K562 (cell line): ENCODE measurements around the gene DCAF12. TPM values are rescaled to one million over a fixed set of nuclear protein-coding genes. Genes with fewer than 3 reads are reported as not detected.

Experiments
- DACH1 ChIP-seq: fragments of 450-650 bp; IDR thresholded peaks from 2 replicates; pipeline ENCODE4 v1.6.1; 2018; ENCODE audit not compliant: partially characterized antibody
- DPF2 ChIP-seq: fragments of 450-650 bp; IDR thresholded peaks from 2 replicates; pipeline ENCODE4 v1.6.1; 2016
- HNRNPLL ChIP-seq: fragments of 200-400 bp; formaldehyde crosslinking; IDR thresholded peaks from 2 replicates; pipeline ENCODE4 v1.6.1; 2017; ENCODE audit warnings: low read length, low read depth, mild to moderate bottlenecking; ENCODE audit not compliant: poor library complexity, severe bottlenecking
- JUND ChIP-seq, 2 experiments: IDR thresholded peaks; 2 replicates in 1 of 2; 3 replicates in 1 of 2; pipeline ENCODE4 v1.6.1; 2011; ENCODE audit warnings: borderline replicate concordance in 2 of 2, low read depth in 2 of 2, low read length in 2 of 2, improper control_type of control experiment in 1 of 2, missing biosample characterization in 1 of 2, missing genetic modification characterization in 1 of 2, missing genetic modification reagents in 1 of 2
- KAT8 ChIP-seq: fragments of 450-650 bp; IDR thresholded peaks from 2 replicates; pipeline ENCODE4 v1.6.1; 2016; ENCODE audit warnings: low read depth, mild to moderate bottlenecking
- KDM4B ChIP-seq, 2 experiments: fragments of 450-650 bp in 1 of 2; sonication (generic) in 1 of 2; IDR thresholded peaks; 2 replicates each; pipeline ENCODE4 v1.6.1; 2016 to 2017; ENCODE audit warnings: borderline replicate concordance in 2 of 2, antibody characterized with exemption in 1 of 2, low read depth in 1 of 2, mild to moderate bottlenecking in 1 of 2
- KLF1 ChIP-seq: fragments of 450-650 bp; IDR thresholded peaks from 2 replicates; pipeline ENCODE4 v1.6.1; 2016; ENCODE audit warnings: missing genetic modification characterization, missing compliant biosample characterization
- KLF16 ChIP-seq: IDR thresholded peaks from 2 replicates; pipeline ENCODE4 v1.6.1; 2016; ENCODE audit warnings: antibody characterized with exemption
- MAZ ChIP-seq, 2 experiments: fragments of 450-650 bp in 1 of 2; sonication (generic) in 1 of 2; formaldehyde crosslinking; IDR thresholded peaks in 1 of 2; conservative IDR thresholded peaks in 1 of 2; 2 replicates each; pipeline versions ENCODE4 v1.4.0 to v1.5.0; 2020; ENCODE audit warnings: mild to moderate bottlenecking in 1 of 2, missing genetic modification reagents in 1 of 2
- MTA1 ChIP-seq: fragments of 450-650 bp; IDR thresholded peaks from 2 replicates; pipeline ENCODE4 v1.6.1; 2017; ENCODE audit warnings: borderline replicate concordance
- PHF20 ChIP-seq: fragments of 450-650 bp; IDR thresholded peaks from 2 replicates; pipeline ENCODE4 v1.6.1; 2018; ENCODE audit not compliant: partially characterized antibody
- PML ChIP-seq: IDR thresholded peaks from 2 replicates; pipeline ENCODE4 v1.6.1; 2012; ENCODE audit warnings: low read length, inconsistent platforms
- POLR2A ChIP-seq: fragments of 450-650 bp; conservative IDR thresholded peaks from 2 replicates; pipeline ENCODE4 v1.6.1; 2016
- SMAD4 ChIP-seq: fragments of 250-450 bp; sonication (Bioruptor Pico); conservative IDR thresholded peaks from 2 replicates; pipeline ENCODE4 v1.8.0; 2021; ENCODE audit warnings: inconsistent platforms, mild to moderate bottlenecking, moderate library complexity
- TAF9B ChIP-seq: fragments of 450-650 bp; IDR thresholded peaks from 2 replicates; pipeline ENCODE4 v1.6.1; 2018; ENCODE audit warnings: mild to moderate bottlenecking; ENCODE audit not compliant: partially characterized antibody
- ZNF785 ChIP-seq: fragments of 250-450 bp; sonication (Bioruptor Pico); IDR thresholded peaks from 2 replicates; pipeline ENCODE4 v1.4.0; 2020; ENCODE audit warnings: mild to moderate bottlenecking
- polyA plus RNA-seq, 8 experiments: library from polyadenylated mRNA; depleted of rRNA in 4 of 8; stranded (reverse) in 5 of 8; unstranded in 3 of 8; fragments of >200 nt; fragmentation: Nextera tagmentation in 2 of 8; fragmentation: Illumina TruSeq in 1 of 8; extraction: Ambion mirVana in 2 of 8; extraction: Trizol in 1 of 8; gene quantifications; 2 replicates each; pipeline versions ENCODE4 v1.2.1 to v1.2.3, GENCODE V29; 2011 to 2014; ENCODE audit warnings: inconsistent platforms in 1 of 8, missing spikeins in 1 of 8
- total RNA-seq, 7 experiments: library from RNA; depleted of rRNA in 6 of 7; stranded (reverse); fragments of >200 nt in 6 of 7; fragmentation: Illumina TruSeq in 2 of 7; extraction: Trizol in 2 of 7; gene quantifications; 2 replicates each; pipeline versions ENCODE4 v1.2.1 to v1.2.3, GENCODE V29; 2011 to 2021; ENCODE audit warnings: low replicate concordance in 1 of 7
- TF ChIP-seq, protein P1 (sequence below): sonication (generic); formaldehyde crosslinking; IDR thresholded peaks from 2 replicates; pipeline ENCODE4 v1.4.0; 2020; ENCODE audit warnings: mild to moderate bottlenecking, missing genetic modification reagents
- TF ChIP-seq, protein P2 (sequence below): fragments of 450-650 bp; formaldehyde crosslinking; IDR thresholded peaks from 2 replicates; pipeline ENCODE4 v1.4.0; 2022; ENCODE audit warnings: missing genetic modification characterization
- TF ChIP-seq, protein P3 (sequence below), 2 experiments: fragments of 200-800 bp in 1 of 2; sonication (Bioruptor generic) in 1 of 2; sonication (generic) in 1 of 2; formaldehyde crosslinking in 1 of 2; IDR thresholded peaks in 1 of 2; conservative IDR thresholded peaks in 1 of 2; 2 replicates each; pipeline versions ENCODE4 v1.5.0 to v1.6.1; 2016 to 2020; ENCODE audit warnings: missing compliant biosample characterization in 1 of 2, missing genetic modification characterization in 1 of 2, missing genetic modification reagents in 1 of 2

Gene DCAF12
- total and polyA plus RNA-seq, 9 of the 15 experiments (the other 6 are each of a cell fraction or from before 2014, with no cell fraction given), result 10.9 to 59.6 (median 30.8) TPM

DNA sequence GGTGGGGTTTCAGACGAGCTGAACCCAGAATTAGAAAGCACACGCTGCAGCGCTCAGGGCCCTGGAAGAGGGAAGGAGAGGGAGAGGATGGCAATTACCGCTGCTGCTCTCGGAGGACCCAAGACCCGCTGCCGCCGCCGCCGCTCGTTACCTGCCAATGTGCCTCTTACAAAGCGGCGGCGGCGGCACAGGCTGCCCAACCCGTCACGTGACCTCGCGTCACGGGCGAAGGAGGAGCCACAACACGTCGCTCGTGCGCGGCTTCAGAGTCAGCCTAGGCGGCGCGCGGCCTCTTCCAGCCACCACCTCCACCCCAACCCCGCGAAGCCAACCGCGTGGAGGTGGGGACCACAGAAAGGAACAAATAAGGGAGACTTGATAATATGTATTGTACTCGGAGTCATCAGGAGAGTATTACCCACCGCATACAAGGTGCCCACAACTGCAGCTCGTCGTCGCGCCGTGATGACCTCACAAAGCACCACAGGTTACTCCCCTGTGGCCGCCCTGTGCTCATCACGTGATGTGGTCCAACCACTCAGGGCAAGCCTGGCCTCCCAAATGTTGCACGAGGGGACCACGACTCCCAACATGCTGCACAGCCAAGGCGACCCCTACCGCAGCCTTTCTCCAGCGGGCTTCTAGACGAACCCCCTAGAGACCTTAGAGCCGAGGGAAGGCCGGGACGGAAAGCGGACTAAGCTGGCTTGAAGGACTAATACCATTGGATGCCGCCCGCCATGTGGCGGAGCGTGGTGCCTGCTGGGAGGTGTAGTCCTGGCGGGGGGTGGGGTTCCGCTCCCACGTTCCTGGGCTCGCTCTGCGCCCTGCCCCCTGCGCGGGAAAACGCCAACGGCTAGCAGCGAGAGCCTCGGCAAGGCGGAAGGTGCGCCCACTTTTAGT, 77.5 kb downstream of the DCAF12 start, which contains the start of gene UBAP2 (continued):
- TF ChIP-seq, protein P1, sequence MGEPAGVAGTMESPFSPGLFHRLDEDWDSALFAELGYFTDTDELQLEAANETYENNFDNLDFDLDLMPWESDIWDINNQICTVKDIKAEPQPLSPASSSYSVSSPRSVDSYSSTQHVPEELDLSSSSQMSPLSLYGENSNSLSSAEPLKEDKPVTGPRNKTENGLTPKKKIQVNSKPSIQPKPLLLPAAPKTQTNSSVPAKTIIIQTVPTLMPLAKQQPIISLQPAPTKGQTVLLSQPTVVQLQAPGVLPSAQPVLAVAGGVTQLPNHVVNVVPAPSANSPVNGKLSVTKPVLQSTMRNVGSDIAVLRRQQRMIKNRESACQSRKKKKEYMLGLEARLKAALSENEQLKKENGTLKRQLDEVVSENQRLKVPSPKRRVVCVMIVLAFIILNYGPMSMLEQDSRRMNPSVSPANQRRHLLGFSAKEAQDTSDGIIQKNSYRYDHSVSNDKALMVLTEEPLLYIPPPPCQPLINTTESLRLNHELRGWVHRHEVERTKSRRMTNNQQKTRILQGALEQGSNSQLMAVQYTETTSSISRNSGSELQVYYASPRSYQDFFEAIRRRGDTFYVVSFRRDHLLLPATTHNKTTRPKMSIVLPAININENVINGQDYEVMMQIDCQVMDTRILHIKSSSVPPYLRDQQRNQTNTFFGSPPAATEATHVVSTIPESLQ (CRISPR knock-in tag), result peak; percentile 96; the same call in 1 of the 2 replicates
- TF ChIP-seq, protein P2, sequence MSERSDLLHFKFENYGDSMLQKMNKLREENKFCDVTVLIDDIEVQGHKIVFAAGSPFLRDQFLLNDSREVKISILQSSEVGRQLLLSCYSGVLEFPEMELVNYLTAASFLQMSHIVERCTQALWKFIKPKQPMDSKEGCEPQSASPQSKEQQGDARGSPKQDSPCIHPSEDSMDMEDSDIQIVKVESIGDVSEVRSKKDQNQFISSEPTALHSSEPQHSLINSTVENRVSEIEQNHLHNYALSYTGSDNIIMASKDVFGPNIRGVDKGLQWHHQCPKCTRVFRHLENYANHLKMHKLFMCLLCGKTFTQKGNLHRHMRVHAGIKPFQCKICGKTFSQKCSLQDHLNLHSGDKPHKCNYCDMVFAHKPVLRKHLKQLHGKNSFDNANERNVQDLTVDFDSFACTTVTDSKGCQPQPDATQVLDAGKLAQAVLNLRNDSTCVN, result no peak
- TF ChIP-seq DPF2 (no peak), SMAD4 (CRISPR knock-in tag) (peak; percentile 46), MAZ (CRISPR knock-in tag; conservative IDR thresholded peaks at IDR 0.05 in 1 of 2, IDR thresholded peaks at IDR 0.05 in 1 of 2) (peak; percentile 60 to 88), DACH1 (peak; percentile 3), KLF1 (tag) (0 out of 2 replicates have a peak, but pooled peaks have one; percentile 23), ZNF785 (CRISPR knock-in tag) (no peak), TAF9B (peak; percentile 83), MTA1 (peak; percentile 99), JUND (IDR thresholded peaks at IDR 0.05; ENCODE audit: borderline replicate concordance, low read depth, low read length) (0 out of 2 replicates have a peak, but pooled peaks have one; percentile 3), JUND (tag; IDR thresholded peaks at IDR 0.05; ENCODE audit: borderline replicate concordance, low read depth, low read length) (peak; percentile 8; the same call in 1 of the 3 replicates), PML (peak; percentile 38), POLR2A (peak; percentile 96), KLF16 (0 out of 2 replicates have a peak, but pooled peaks have one; percentile 20), PHF20 (peak; percentile 98), KAT8 (peak; percentile 62; the same call in 1 of the 2 replicates), KDM4B (IDR thresholded peaks at IDR 0.05; ENCODE audit: borderline replicate concordance in 2 of 2, low read depth in 1 of 2) (peak in 1 of 2 experiments; percentile 15; a peak in 1 of 4 replicates), HNRNPLL (peak; percentile 86)
- TF ChIP-seq, protein P3, sequence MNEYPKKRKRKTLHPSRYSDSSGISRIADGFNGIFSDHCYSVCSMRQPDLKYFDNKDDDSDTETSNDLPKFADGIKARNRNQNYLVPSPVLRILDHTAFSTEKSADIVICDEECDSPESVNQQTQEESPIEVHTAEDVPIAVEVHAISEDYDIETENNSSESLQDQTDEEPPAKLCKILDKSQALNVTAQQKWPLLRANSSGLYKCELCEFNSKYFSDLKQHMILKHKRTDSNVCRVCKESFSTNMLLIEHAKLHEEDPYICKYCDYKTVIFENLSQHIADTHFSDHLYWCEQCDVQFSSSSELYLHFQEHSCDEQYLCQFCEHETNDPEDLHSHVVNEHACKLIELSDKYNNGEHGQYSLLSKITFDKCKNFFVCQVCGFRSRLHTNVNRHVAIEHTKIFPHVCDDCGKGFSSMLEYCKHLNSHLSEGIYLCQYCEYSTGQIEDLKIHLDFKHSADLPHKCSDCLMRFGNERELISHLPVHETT (CRISPR knock-in tag; conservative IDR thresholded peaks at IDR 0.05 in 1 of 2, IDR thresholded peaks at IDR 0.05 in 1 of 2), result 0 out of 4 replicates have a peak, but pooled peaks of 1 of the 2 experiments have one; percentile 41
